Placental pericyte (primary cell): ENCODE measurements around the gene CKAP2. TPM values are rescaled to one million over a fixed set of nuclear protein-coding genes. Genes with fewer than 3 reads are reported as not detected.

Source experiments
- total RNA-seq: library from RNA; depleted of rRNA; stranded (reverse); fragments of >200 nt; gene quantifications from 2 replicates; pipeline ENCODE4 v1.2.3, GENCODE V29; 2012

CKAP2 gene
- total RNA-seq: 4.4 and 43.2 TPM in 2 replicates

GRCh38 chr13:52454820-52455676, at the start of gene CKAP2:
TSS of gene CKAP2 (plus strand) at chr13:52455478. CDS start at chr13:52455557, 79 bp downstream.

GRCh38 chr13:52405767-52406494, 49.3 kb upstream of the CKAP2 start, which contains the start of gene THSD1:
TSS of gene THSD1 (minus strand) at chr13:52406172. CDS start at chr13:52402600, 3,572 bp downstream.

DNA sequence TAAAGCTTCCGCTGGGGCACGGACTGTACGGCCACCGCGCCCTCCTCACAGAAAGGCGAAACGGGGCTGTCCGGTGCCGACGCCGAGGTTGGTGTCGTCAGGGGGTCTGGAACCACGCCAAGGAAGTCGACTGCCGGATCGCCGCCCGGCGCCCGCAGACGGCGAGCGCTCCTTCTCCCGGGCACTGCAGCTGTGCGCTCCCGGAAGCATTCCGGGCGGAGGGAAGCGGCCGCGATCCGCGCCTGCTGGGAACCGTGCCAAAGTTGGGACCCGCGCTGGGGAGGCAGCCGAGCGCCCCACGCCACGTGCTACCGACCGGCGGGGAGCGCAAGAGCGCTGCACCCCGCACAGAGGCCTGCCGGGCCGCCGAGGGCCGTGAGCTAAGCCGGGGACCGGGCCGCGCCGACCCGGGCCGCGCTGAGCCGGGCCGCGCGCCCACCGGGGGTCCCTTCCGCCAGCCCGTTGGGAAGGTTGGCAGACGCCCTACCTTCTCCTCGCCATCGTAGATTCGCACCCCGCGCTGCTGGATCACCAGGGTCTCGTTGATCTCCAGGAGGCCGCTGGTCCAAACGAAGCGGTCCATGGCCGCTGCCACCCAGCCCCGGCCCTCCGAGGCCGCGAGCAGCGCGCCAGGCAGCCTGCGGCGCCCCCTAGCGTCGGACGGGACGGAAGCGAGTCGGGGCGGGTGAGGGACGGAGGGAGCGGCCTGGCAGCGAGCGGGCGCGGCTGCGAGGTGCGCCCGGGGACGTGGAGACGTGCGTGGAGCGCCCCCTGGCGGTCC, 5.1 kb upstream of the CKAP2 start, which contains the start of gene VPS36:
Gene VPS36 (minus strand): TSS at position 623 of the 781 bp plus-strand sequence. CDS start 40 bp downstream, at position 583.

Other genes starting within 250 kb of the CKAP2 start
- 1.3 and 9.6 TPM in 2 replicates for gene THSD1, start 49.3 kb upstream of the CKAP2 start, total RNA-seq
- 33.7 and 44.2 TPM in 2 replicates for gene VPS36, start 4.8 kb upstream of the CKAP2 start, total RNA-seq
- gene HNRNPA1L2, start 187.0 kb downstream of the CKAP2 start, total RNA-seq: 2.1 and 5.0 TPM in 2 replicates
- 33.3 and 53.3 TPM in 2 replicates for gene SUGT1, start 197.4 kb downstream of the CKAP2 start, total RNA-seq